Gastrocnemius medialis (tissue), 4 donors: ENCODE data around the gene ZNF23.

ENCODE experiments used
- CTCF ChIP-seq, 5 experiments: fragments of 450-650 bp in 3 of 5; fragments of 200-600 bp in 2 of 5; sonication (generic) in 2 of 5; IDR thresholded peaks in 4 of 5; conservative IDR thresholded peaks in 1 of 5; 1 replicate in 4 of 5; 2 replicates in 1 of 5; pipeline ENCODE4 v1.5.1; 2016 to 2019; ENCODE audit warnings: antibody characterized with exemption in 5 of 5, mild to moderate bottlenecking in 3 of 5, moderate library complexity in 3 of 5
- POLR2A ChIP-seq, 2 donors: fragments of 450-650 bp; IDR thresholded peaks; one replicate each; pipeline ENCODE4 v1.6.1; 2017; ENCODE audit warnings: antibody characterized with exemption in 2 of 2, mild to moderate bottlenecking in 2 of 2, moderate library complexity in 2 of 2

- TF ChIP-seq CTCF (IDR thresholded peaks at IDR 0.05 in 4 of 5, conservative IDR thresholded peaks at IDR 0.05 in 1 of 5) (no peak), POLR2A (IDR thresholded peaks at IDR 0.05) (no peak)
Observed at GRCh38 chr16:71409011-71409775, 52.9 kb downstream of the ZNF23 start.
